ENCODE measurements around the gene STOML2.

GRCh38 chr9:35102465-35102768 lies 514 bp downstream of the STOML2 start:
- no peak for TF ChIP-seq POLR2A (IDR thresholded peaks at IDR 0.05)
- TF ChIP-seq, protein P1, sequence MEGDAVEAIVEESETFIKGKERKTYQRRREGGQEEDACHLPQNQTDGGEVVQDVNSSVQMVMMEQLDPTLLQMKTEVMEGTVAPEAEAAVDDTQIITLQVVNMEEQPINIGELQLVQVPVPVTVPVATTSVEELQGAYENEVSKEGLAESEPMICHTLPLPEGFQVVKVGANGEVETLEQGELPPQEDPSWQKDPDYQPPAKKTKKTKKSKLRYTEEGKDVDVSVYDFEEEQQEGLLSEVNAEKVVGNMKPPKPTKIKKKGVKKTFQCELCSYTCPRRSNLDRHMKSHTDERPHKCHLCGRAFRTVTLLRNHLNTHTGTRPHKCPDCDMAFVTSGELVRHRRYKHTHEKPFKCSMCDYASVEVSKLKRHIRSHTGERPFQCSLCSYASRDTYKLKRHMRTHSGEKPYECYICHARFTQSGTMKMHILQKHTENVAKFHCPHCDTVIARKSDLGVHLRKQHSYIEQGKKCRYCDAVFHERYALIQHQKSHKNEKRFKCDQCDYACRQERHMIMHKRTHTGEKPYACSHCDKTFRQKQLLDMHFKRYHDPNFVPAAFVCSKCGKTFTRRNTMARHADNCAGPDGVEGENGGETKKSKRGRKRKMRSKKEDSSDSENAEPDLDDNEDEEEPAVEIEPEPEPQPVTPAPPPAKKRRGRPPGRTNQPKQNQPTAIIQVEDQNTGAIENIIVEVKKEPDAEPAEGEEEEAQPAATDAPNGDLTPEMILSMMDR (IDR thresholded peaks at IDR 0.05), result no peak
